Tracheal epithelial cell (primary cell): ENCODE results near the gene PRKAR1A. TPM values are rescaled to one million over a fixed set of nuclear protein-coding genes. Genes with fewer than 3 reads are reported as not detected.

Experiments used
- total RNA-seq: library from RNA; depleted of rRNA; stranded (reverse); fragments of >200 nt; gene quantifications from 2 replicates; pipeline ENCODE4 v1.2.1, GENCODE V29; 2014

Gene PRKAR1A
- 235 and 251 TPM in 2 replicates for total RNA-seq

GRCh38 chr17:68512247-68512959 is at the start of gene PRKAR1A:
Gene PRKAR1A (plus strand): TSS chr17:68512430. CDS start chr17:68515400, 2,970 bp downstream.

Other genes with a start within 250 kb of the PRKAR1A start
- gene SLC16A6, start 221.3 kb upstream of the PRKAR1A start, total RNA-seq = under 0.01 and 0.24 TPM in 2 replicates
- 0.43 and 0.72 TPM in 2 replicates for gene ARSG, start 220.9 kb upstream of the PRKAR1A start, total RNA-seq
- gene WIPI1, start 54.9 kb upstream of the PRKAR1A start, total RNA-seq = 32.4 and 74.9 TPM in 2 replicates
- gene FAM20A, start 88.9 kb downstream of the PRKAR1A start, total RNA-seq = not detected in 2 replicates